GM19023 (cell line): Measurements from ENCODE around the gene CNRIP1.
"Not testable (repeated sequence)": the region's sequence is repeated elsewhere in the genome, so short reads cannot be mapped to it uniquely, and the experiment has no call there.

Source experiments
- ATAC-seq: cut with Tn5 transposase; IDR thresholded peaks from one replicate; pipeline ENCODE4 v1.9.1; 2021; ENCODE audit warnings: mild to moderate bottlenecking, moderate library complexity; ENCODE audit not compliant: unreplicated experiment

CNRIP1 gene

GRCh38 chr2:68341062-68341329 is 21.2 kb upstream of the CNRIP1 start:
- no peak for ATAC-seq

DNA sequence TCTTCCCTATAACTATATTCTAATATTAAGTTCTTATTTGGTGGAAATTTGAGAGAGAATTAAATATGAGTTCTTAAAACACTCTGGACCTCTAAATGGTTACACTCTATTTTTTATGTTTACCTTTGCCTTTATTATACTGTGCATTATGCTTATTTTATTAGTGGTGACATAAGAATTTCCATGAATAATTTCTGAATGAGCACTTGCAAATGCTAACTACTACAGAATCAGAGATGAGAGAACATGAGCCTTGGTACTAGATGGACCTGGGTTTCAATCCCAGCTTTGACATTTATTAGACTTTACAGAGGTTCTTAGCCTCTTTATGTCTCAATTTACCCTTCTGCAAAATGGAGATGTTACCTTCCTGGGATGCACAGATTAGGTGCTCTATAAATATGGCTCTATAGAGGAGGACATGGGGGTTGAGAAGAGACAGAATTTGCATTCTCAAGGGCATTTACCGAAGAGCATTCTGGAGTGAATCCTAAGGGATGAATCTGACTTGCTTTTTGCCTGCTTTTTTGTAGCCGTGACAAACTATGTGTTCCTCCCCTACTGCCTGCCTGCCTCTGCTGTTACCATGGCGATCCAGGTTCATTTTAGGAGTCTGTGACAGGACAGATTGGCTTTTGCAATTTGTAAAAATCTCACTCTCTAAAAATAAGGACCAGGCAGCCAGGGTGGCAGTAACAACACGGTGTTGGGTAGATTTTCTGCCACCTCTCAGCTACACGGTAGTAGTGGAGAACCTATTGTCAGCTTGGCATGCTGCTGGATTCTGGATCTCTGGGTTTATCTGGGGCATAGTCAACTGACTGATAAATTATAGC is 20.7 kb upstream of the CNRIP1 start:
- ATAC-seq, result no peak

DNA sequence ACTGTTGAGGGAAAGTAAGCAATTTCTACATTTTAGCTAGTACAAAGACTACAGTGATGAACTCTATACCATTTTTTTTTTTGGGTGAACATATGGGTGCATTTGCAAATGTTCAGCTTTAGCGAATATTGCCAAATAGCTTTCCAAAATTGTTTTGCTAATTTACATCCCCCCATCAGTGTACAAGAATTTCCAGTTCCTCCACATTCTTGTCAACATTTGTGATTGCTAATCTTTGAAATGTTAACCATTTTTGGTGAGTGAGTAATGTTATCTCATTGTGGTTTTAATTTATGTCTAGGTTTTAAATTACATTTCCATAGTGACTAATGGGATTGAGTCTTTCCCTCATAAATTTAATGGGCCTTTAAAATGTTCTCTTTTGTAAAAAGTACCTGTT is 16.4 kb upstream of the CNRIP1 start:
- ATAC-seq, result no peak

GRCh38 chr2:68333931-68334330 is 14.2 kb upstream of the CNRIP1 start:
- no peak for ATAC-seq

DNA sequence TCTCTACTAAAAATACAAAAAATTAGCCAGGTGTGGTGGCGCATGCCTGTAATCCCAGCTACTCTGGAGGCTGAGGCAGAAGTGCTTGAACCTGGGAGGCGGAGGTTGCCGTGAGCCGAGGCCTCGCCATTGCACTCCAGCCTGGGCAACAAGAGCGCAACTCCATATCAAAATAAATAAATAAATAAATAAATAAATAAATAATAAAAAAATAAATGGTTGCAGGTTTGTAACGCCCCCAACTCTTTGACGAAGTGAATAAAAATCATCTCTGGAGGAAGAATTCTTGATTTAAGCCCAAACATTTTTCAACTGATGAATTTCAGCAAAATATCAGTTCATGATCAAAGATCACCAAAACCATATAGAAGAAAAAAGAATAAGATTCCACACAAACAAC is 13.3 kb upstream of the CNRIP1 start:
- ATAC-seq, result no peak

- ATAC-seq, result no peak
Observed at GRCh38 chr2:68330691-68331090, 10.9 kb upstream of the CNRIP1 start.

DNA sequence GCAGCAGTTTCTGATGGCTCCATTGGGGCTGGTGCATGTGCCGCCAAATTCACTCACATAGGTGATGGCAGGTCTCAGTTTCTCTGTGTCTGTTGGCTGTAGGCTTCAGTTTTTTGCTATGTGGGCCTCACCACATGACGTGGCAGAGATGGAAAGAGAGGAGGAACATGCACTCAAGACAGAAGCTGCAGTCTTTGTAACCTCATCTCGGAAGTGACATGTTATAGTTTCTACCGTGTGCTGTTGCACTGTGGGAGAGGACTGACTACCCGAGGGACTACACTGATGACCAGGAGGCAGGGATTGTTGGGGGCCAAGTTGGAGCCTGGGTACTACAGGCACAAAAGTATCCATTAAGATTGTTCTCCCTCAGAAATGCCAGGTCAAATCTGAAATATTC is 9.2 kb upstream of the CNRIP1 start:
- ATAC-seq, result no peak

DNA sequence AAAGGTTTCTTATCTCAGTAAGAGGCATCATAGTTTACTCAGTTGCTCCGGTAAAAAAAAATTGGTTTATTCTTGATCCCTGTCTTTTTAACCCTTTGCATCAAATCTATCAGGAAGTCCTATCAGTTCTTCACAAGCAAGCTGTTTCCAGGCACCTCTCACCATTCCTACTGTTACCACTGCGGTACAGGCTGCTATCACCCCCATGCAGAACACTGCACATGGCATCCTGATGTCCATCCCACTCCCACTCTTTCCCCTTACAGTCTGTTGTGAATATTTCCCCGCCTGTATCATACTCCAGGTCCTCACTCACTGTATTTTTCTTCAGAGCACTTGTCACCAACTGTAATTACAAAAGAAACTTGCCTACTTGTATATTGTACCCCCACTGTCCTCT is 5.3 kb upstream of the CNRIP1 start:
- ATAC-seq, result no peak

GRCh38 chr2:68320118-68320641 is 431 bp upstream of the CNRIP1 start:
- ATAC-seq, result no peak

- no peak for ATAC-seq
Observed at GRCh38 chr2:68318914-68319397, 793 bp downstream of the CNRIP1 start.

DNA sequence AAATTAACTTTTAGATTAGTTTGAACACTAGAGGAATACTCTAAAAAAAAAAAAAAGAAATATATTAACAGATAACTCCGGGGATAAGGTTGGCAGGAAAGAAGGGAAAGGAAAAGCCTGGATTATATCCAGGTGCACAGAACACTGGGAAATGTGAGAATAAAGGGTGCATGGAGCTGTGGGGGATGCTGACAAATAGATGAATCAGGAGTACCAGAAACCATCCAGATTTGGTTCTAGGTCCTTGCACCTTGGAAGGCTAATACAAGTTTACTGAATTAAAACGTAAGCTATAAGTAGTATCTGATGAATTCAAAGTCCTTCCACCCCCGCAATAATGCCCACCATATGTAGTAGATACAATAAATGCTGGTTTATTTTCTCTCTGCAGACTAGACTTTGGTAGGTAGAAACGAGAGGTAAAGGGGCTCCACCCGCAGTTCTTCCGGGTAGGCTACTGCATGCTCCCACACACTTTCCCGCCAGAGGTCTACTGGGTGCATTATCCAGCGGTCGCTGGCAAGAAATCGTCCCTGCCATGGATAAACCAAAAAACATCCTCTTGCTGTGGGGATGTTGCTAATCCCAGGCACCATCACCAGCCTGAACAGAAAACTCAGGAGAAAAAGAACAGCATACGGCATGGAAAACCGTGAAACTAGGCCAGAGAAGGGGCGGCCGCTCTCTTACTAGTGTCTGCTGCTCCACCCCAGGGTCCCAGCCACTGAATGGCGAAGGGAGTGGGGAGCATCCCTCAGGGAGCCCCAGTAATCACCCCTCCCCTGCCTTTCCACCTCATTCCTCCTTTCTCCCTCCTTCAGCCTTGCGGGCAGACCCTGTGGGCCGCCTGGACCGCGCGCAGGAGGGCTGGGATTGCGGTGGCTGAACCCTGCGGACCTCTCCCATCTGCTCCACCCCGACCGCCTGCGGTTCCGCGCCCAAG is 1.5 kb downstream of the CNRIP1 start:
- ATAC-seq, result no peak

GRCh38 chr2:68316111-68316510 is 3.6 kb downstream of the CNRIP1 start:
- ATAC-seq, result no peak

GRCh38 chr2:68311033-68311432 is 8.7 kb downstream of the CNRIP1 start:
- ATAC-seq, result no peak

GRCh38 chr2:68309426-68309825 is 10.3 kb downstream of the CNRIP1 start:
- no peak for ATAC-seq

- ATAC-seq, result not testable (repeated sequence)
Observed at GRCh38 chr2:68303902-68304272, 15.9 kb downstream of the CNRIP1 start.

GRCh38 chr2:68303033-68303901 is 16.5 kb downstream of the CNRIP1 start:
- no peak for ATAC-seq

- no peak for ATAC-seq
Observed at GRCh38 chr2:68302281-68302875, 17.4 kb downstream of the CNRIP1 start.

DNA sequence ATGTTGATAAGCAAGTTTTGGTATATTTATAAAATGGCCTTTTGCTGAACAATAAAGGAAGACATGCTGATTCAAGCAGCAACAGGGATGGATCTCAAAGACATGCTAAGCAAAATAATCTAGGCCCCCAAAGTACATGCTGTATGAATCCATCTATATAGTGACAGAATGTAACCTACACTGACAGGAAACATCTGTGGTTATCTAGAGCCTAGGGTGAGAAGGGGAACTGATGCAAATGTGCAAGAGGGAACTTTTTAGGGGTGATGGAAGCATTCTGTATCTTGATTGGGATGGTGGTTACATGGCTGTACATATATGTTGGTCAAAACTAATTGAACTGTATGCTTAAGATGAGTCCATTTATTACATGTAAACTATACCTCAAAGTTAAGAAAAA is 24.2 kb downstream of the CNRIP1 start:
- ATAC-seq, result no peak

DNA sequence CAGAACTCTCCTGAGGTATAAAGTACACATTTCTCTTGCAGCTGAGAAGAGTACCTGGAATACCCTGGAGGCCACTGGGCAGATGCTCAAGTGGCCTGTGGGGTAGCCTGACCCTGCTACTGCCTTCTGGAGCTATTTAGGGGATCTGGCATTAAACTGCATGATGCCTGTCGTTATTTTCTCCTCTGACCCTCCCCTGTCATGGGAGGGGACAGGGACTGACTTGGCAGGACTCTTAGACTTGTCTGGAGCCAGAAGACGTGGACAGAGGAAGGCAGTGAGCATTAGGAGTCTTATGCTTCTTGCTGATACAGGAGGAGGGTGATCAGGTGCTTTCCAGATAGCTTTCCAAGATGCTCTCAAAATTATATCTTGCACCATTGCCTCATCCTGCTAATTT is 24.8 kb downstream of the CNRIP1 start:
- no peak for ATAC-seq

GRCh38 chr2:68294187-68294586 is 25.6 kb downstream of the CNRIP1 start:
- no peak for ATAC-seq
